HG03108 (cell line): ENCODE measurements around the gene JAG2.

ENCODE experiments used
- ATAC-seq: cut with Tn5 transposase; IDR thresholded peaks from one replicate; pipeline ENCODE4 v1.9.1; 2021; ENCODE audit warnings: moderate library complexity; ENCODE audit not compliant: unreplicated experiment

Gene JAG2

DNA sequence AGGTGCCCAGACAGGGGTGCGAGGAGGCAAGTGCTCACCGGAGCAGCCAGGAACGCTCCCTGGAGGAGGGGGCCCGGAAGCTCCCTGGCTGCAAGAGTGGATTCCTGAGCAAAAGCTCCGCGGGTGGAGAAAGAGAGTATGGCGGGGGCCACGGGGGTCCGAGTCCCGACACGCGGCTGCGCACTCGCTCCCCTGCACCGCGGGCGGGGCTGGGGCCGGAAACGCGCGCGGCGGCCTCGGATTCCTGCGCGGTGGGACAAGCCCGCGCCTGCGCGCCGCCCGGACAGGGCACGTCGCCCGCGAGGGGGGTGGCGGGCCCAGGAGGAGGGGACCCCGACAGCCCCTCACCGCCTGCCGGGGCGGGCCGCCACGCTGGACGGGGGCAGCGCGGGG is 75.5 kb downstream of the JAG2 start:
- ATAC-seq: no peak

DNA sequence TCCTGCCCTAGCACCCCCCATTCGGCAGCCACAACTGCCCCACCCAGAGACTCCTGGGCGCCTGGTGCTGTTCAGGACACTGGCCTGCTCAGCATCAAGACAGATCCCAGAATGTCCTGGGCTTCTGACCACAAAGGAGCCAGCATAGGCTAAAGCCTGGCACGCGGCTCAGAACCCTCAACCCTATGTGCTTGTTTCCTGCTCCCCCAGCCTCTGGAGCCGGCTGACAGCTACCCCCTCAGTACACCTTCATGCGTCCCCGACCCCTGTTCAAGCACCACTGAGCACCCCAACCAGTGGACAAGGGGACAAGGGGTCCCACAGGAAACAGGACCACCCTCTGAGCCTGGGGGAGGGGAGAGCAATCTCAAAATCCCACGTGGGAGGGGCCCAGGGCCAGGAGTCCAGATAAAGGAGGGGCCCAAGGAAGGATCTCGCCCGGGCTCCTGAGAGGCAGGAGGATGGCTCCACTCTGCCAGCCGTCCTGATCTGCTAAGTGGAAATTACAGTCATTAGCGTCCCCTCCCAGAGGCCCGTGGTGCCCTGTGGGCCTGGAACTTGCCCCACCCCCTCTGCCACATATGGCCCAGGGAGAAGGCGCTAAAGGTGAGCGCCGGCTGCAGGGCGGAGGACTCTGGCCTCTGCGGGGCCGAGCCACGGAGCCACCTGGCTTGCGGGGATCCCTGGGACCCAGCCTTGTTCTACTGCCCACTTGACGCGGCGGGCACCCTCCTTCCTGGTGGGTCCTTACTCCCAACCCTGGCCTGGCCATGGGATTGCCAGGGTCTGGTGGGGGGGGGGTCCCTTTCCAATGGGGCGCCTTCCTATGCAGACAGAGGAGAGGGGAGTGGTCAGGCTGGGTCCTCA is 76.2 kb downstream of the JAG2 start:
- ATAC-seq: no peak

DNA sequence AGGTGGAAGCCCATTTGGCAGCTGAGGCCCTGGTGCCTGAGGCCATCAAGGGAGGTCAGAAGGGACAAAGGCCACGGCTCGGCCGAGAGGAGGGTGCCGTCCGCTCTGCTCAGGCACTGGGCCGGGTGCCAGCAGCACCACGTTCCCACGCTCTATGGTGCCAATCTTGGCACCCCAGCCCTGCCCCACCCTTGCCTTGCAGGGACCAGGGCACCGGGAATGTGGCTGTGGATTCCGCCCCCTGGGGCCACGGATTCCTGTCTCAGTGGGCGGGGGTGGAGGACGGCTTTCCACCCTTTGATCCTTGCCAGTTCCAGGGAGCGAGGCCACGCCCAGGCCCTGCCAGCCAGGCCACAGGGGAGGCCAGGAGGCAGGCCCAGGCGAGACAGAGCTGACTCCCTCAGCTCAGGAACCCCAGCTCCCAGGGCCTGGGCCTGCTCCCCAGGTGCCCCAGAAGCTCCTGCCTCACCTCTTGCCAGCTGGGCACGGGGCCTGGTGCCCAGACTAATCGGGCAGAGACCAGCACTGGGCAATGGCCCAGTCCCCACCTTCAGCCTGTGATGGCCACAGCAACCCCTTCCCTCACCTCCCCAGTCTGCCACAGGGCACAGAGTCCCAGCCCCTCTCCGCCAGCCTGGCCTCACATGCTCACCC is 76.9 kb downstream of the JAG2 start:
- ATAC-seq: no peak

DNA sequence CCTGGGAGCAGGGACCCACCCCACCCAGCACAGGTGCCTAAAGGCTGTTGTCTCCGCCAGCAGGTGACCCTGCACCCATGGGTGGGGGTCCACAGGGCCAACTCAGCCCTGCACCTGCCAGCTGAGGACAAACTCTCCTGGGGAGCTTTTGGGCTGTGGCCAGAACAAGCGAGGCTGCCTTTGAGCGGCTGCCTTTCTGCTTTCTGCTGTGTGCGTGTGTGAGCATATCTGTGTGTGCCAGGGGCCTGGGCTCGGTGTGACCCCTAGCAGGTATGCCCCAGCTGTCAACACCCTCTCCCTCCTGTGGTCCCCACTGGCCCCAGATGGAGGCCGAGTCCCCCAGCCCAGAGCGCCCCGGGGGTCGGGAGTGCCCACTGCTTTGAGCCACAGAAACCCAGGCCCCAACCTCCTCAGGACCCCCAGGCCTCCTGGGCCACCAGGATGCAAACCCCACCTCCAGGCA is 77.5 kb downstream of the JAG2 start:
- no peak for ATAC-seq
